Measurements from ENCODE around the gene RNPEPL1. TPM values are rescaled to one million over a fixed set of nuclear protein-coding genes. Genes with fewer than 3 reads are reported as not detected.

RNPEPL1 gene
- total and polyA plus RNA-seq, 10 of the 15 experiments (the other 5 are each of a cell fraction or from before 2014, with no cell fraction given) = 0.24 to 49.5 (median 6.8) TPM

DNA sequence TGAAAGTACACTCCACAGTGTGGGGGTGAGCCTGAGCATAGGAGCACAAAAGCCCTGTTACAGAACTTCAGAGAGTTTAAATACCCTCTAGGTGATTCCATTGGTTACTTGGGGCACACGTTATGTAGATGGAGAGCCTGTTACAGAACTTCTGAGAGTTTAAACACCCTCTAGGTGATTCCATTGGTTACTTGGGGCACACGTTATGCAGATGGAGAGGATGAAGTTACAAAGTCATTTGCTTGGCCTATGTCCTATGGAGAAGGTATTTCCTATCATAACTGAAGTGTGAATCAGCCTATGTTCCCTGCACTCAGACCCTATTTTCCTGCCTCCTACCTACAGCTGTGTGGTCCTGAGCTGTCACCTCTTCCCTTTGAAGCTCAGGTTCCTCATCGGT is 14.5 kb downstream of the RNPEPL1 start:
- no peak for FAIRE-seq
- no peak for DNase-seq (ENCODE audit: low read depth, low spot score)

More for the DNA sequence above, 14.5 kb downstream of the RNPEPL1 start:
- no peak overlapping the region for H2AFZ ChIP-seq (ENCODE audit: control insufficient read depth, low read depth, low read length)
- H3K4me1 ChIP-seq (ENCODE audit: control insufficient read depth, insufficient read depth, low read length) = peaks cover 51% of the 10 kb centered on the region
- ChIA-PET POLR2A (interaction anchor here (1.2 to 6.7 kb wide), 2 partner anchors 19 to 22 kb away, joined by 3 to 233 read pairs; partner anchors contain the start of gene DUSP28), SMC1A (ENCODE audit: uncharacterized antibody, unreplicated experiment) (interaction anchor here (3.9 kb wide), 1 partner anchor 39 kb away, joined by 13 read pairs; no protein-coding TSS in a partner anchor), RAD21 (ENCODE audit: unreplicated experiment) (interaction anchor here (1.1 to 10.9 kb wide), 2 partner anchors 21 to 69 kb away, joined by 5 to 206 read pairs; partner anchors contain the start of genes ANKMY1 and DUSP28), CTCF (interaction anchor here (5.7 to 11.9 kb wide), 2 partner anchors 19 to 69 kb away, joined by 49 to 196 read pairs; partner anchors contain the start of gene DUSP28)
- no peak overlapping the region for H3K9ac ChIP-seq (ENCODE audit: control insufficient read depth, insufficient read depth, low read length)
- no peak overlapping the region for H3K27ac ChIP-seq (ENCODE audit: control insufficient read depth, insufficient read depth)
- WGBS (ENCODE audit: insufficient coverage, insufficient replicate concordance, low lambda C conversion rate, missing lambda C conversion rate) = 95% methylated on average over 3 of the region's 3 CpGs
- in situ Hi-C loops (cut with MboI) (no loop called here), intact Hi-C loops (cut with micrococcal nuclease; ENCODE audit: unreplicated experiment) (no loop called here)
- peaks cover 38% of the 10 kb centered on the region for H3K79me2 ChIP-seq (ENCODE audit: control insufficient read depth, insufficient read depth, low read length)
- H3K4me3 ChIP-seq = no peak overlapping the region
- ATAC-seq = no peak
- H3K4me2 ChIP-seq (ENCODE audit: control insufficient read depth, insufficient read depth) = no peak overlapping the region
- H3K9me3 ChIP-seq (replicated peaks; ENCODE audit: control insufficient read depth, insufficient read depth, low read length) = no peaks in the 10 kb centered on the region; the same call in 1 of the 3 replicates
- H3K36me3 ChIP-seq (ENCODE audit: control insufficient read depth in 2 of 2, insufficient read depth in 2 of 2, low read length in 1 of 2) = peaks cover 0 to 2% of the 10 kb centered on the region in 2 experiments; a peak in 2 of 4 replicates
- TF ChIP-seq KDM1A (IDR thresholded peaks at IDR 0.05; ENCODE audit: borderline replicate concordance) = no peak
- TF ChIP-seq EED (IDR thresholded peaks at IDR 0.05; ENCODE audit: low read depth) = no peak
- TF ChIP-seq, protein P1, sequence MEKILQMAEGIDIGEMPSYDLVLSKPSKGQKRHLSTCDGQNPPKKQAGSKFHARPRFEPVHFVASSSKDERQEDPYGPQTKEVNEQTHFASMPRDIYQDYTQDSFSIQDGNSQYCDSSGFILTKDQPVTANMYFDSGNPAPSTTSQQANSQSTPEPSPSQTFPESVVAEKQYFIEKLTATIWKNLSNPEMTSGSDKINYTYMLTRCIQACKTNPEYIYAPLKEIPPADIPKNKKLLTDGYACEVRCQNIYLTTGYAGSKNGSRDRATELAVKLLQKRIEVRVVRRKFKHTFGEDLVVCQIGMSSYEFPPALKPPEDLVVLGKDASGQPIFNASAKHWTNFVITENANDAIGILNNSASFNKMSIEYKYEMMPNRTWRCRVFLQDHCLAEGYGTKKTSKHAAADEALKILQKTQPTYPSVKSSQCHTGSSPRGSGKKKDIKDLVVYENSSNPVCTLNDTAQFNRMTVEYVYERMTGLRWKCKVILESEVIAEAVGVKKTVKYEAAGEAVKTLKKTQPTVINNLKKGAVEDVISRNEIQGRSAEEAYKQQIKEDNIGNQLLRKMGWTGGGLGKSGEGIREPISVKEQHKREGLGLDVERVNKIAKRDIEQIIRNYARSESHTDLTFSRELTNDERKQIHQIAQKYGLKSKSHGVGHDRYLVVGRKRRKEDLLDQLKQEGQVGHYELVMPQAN (conservative IDR thresholded peaks at IDR 0.05) = no peak
- TF ChIP-seq TCF3 (IDR thresholded peaks at IDR 0.05; ENCODE audit: borderline replicate concordance, insufficient read depth, low read depth, low read length) = no peak
- TF ChIP-seq, protein P2, sequence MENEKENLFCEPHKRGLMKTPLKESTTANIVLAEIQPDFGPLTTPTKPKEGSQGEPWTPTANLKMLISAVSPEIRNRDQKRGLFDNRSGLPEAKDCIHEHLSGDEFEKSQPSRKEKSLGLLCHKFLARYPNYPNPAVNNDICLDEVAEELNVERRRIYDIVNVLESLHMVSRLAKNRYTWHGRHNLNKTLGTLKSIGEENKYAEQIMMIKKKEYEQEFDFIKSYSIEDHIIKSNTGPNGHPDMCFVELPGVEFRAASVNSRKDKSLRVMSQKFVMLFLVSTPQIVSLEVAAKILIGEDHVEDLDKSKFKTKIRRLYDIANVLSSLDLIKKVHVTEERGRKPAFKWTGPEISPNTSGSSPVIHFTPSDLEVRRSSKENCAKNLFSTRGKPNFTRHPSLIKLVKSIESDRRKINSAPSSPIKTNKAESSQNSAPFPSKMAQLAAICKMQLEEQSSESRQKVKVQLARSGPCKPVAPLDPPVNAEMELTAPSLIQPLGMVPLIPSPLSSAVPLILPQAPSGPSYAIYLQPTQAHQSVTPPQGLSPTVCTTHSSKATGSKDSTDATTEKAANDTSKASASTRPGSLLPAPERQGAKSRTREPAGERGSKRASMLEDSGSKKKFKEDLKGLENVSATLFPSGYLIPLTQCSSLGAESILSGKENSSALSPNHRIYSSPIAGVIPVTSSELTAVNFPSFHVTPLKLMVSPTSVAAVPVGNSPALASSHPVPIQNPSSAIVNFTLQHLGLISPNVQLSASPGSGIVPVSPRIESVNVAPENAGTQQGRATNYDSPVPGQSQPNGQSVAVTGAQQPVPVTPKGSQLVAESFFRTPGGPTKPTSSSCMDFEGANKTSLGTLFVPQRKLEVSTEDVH (IDR thresholded peaks at IDR 0.05; ENCODE audit: low read depth, partially characterized antibody) = no peak
- no TSS peak for BruUV-seq (replicated peaks)
- H4K20me1 ChIP-seq (ENCODE audit: control insufficient read depth, insufficient read depth) = no peaks in the 10 kb centered on the region; the same call in 1 of the 2 replicates
- no peaks in the 10 kb centered on the region for H3K27me3 ChIP-seq (replicated peaks in 1 of 2; ENCODE audit: control insufficient read depth in 2 of 2, insufficient read depth in 2 of 2, low read length in 1 of 2)

All from GM12878 (cell line).